ACC112 (cell line): Measurements from ENCODE around the gene USP36.

Experiments
- H2AFZ ChIP-seq: fragments of 200-600 bp; sonication (generic); one replicate; pipeline ENCODE4 v1.6.0; 2017; ENCODE audit warnings: antibody characterized with exemption, low read length; ENCODE audit not compliant: unreplicated experiment
- H3K27ac ChIP-seq: fragments of 200-600 bp; sonication (generic); 2 replicates; pipeline ENCODE4 v1.5.1; 2014; ENCODE audit warnings: low read depth, mild to moderate bottlenecking, antibody characterized with exemption, low read length, moderate library complexity
- H3K27me3 ChIP-seq: fragments of 200-600 bp; sonication (generic); 2 replicates; pipeline ENCODE4 v1.6.1; 2014; ENCODE audit warnings: mild to moderate bottlenecking, antibody characterized with exemption, low read length, moderate library complexity, mixed read lengths; ENCODE audit not compliant: insufficient read depth
- H3K36me3 ChIP-seq: fragments of 200-600 bp; sonication (generic); 2 replicates; pipeline ENCODE4 v1.6.1; 2016; ENCODE audit warnings: mild to moderate bottlenecking, antibody characterized with exemption, low read length, moderate library complexity, mixed read lengths; ENCODE audit not compliant: insufficient read depth
- H3K4me1 ChIP-seq: fragments of 200-600 bp; sonication (generic); one replicate; pipeline ENCODE4 v1.6.1; 2016; ENCODE audit warnings: low read length, mixed read lengths; ENCODE audit not compliant: insufficient read depth, unreplicated experiment, control insufficient read depth
- H3K4me3 ChIP-seq: fragments of 200-600 bp; sonication (generic); 2 replicates; pipeline ENCODE4 v1.5.1; 2014; ENCODE audit warnings: mild to moderate bottlenecking, low read depth, low read length
- H3K79me2 ChIP-seq: fragments of 200-600 bp; sonication (generic); one replicate; pipeline ENCODE4 v1.6.0; 2016; ENCODE audit warnings: low read length; ENCODE audit not compliant: control insufficient read depth, unreplicated experiment, insufficient read depth

USP36 gene

GRCh38 chr17:78823282-78824046, 17.1 kb downstream of the USP36 start:
- Histone ChIP-seq H3K4me1 (peaks cover 12% of the 10 kb centered on the region), H3K36me3 (peaks cover 30% of the 10 kb centered on the region; the same call in 1 of the 2 replicates), H3K79me2 (peaks cover 16% of the 10 kb centered on the region), H3K4me3 (no peak overlapping the region), H2AFZ (no peak overlapping the region), H3K27ac (no peak overlapping the region; the same call in 1 of the 2 replicates), H3K27me3 (no peaks in the 10 kb centered on the region)

GRCh38 chr17:78822552-78822951, 18.1 kb downstream of the USP36 start:
- H3K27me3 ChIP-seq = no peaks in the 10 kb centered on the region
- peaks cover 12% of the 10 kb centered on the region for H3K4me1 ChIP-seq
- peaks cover 11% of the 10 kb centered on the region for H3K79me2 ChIP-seq
- peaks cover 22% of the 10 kb centered on the region; the same call in 1 of the 2 replicates for H3K36me3 ChIP-seq
- H3K4me3 ChIP-seq = no peak overlapping the region
- H3K27ac ChIP-seq = peak overlapping the region; percentile 26; the same call in 1 of the 2 replicates
- no peak overlapping the region for H2AFZ ChIP-seq

- H3K27me3 ChIP-seq = no peaks in the 10 kb centered on the region
- no peak overlapping the region for H3K4me3 ChIP-seq
- H2AFZ ChIP-seq = no peak overlapping the region
- H3K36me3 ChIP-seq = peaks cover 26% of the 10 kb centered on the region; the same call in 1 of the 2 replicates
- peaks cover 12% of the 10 kb centered on the region for H3K4me1 ChIP-seq
- peak overlapping the region; percentile 26; the same call in 1 of the 2 replicates for H3K27ac ChIP-seq
- peaks cover 11% of the 10 kb centered on the region for H3K79me2 ChIP-seq
Observed at GRCh38 chr17:78821961-78822360, 18.7 kb downstream of the USP36 start.

- H3K36me3 ChIP-seq = peaks cover 29% of the 10 kb centered on the region
- no peaks in the 10 kb centered on the region for H3K27me3 ChIP-seq
- peaks cover 7% of the 10 kb centered on the region for H3K79me2 ChIP-seq
- no peak overlapping the region for H3K27ac ChIP-seq
- H3K4me3 ChIP-seq = no peak overlapping the region
- no peak overlapping the region for H2AFZ ChIP-seq
- H3K4me1 ChIP-seq = peaks cover 12% of the 10 kb centered on the region
Observed at GRCh38 chr17:78820841-78821240, 19.8 kb downstream of the USP36 start.

- H3K79me2 ChIP-seq = peaks cover 7% of the 10 kb centered on the region
- no peak overlapping the region for H3K27ac ChIP-seq
- no peaks in the 10 kb centered on the region for H3K27me3 ChIP-seq
- H3K4me3 ChIP-seq = no peak overlapping the region
- H3K36me3 ChIP-seq = peaks cover 33% of the 10 kb centered on the region
- H3K4me1 ChIP-seq = peaks cover 12% of the 10 kb centered on the region
- H2AFZ ChIP-seq = no peak overlapping the region
Observed at GRCh38 chr17:78819806-78820792, 20.5 kb downstream of the USP36 start.

- H2AFZ ChIP-seq = no peak overlapping the region
- H3K27me3 ChIP-seq = no peaks in the 10 kb centered on the region
- H3K79me2 ChIP-seq = peaks cover under 1% of the 10 kb centered on the region
- H3K27ac ChIP-seq = no peak overlapping the region
- H3K4me3 ChIP-seq = no peak overlapping the region
- H3K4me1 ChIP-seq = peaks cover 12% of the 10 kb centered on the region
- H3K36me3 ChIP-seq = peaks cover 27% of the 10 kb centered on the region
Observed at GRCh38 chr17:78819402-78819801, 21.2 kb downstream of the USP36 start.

GRCh38 chr17:78818932-78819331, 21.7 kb downstream of the USP36 start:
- Histone ChIP-seq H2AFZ (no peak overlapping the region), H3K36me3 (peaks cover 31% of the 10 kb centered on the region), H3K27ac (no peak overlapping the region), H3K27me3 (no peaks in the 10 kb centered on the region), H3K4me1 (peaks cover 12% of the 10 kb centered on the region), H3K4me3 (no peak overlapping the region), H3K79me2 (no peaks in the 10 kb centered on the region)

GRCh38 chr17:78818152-78818846, 22.3 kb downstream of the USP36 start:
- H3K4me1 ChIP-seq = peaks cover 10% of the 10 kb centered on the region
- no peaks in the 10 kb centered on the region for H3K27me3 ChIP-seq
- H3K27ac ChIP-seq = no peak overlapping the region
- no peaks in the 10 kb centered on the region for H3K79me2 ChIP-seq
- peaks cover 33% of the 10 kb centered on the region for H3K36me3 ChIP-seq
- no peak overlapping the region for H3K4me3 ChIP-seq
- no peak overlapping the region for H2AFZ ChIP-seq

- Histone ChIP-seq H3K27me3 (no peaks in the 10 kb centered on the region), H3K36me3 (peaks cover 33% of the 10 kb centered on the region), H2AFZ (no peak overlapping the region), H3K79me2 (no peaks in the 10 kb centered on the region), H3K27ac (no peak overlapping the region), H3K4me1 (no peaks in the 10 kb centered on the region), H3K4me3 (no peak overlapping the region)
Observed at GRCh38 chr17:78817123-78817522, 23.5 kb downstream of the USP36 start.

GRCh38 chr17:78815696-78816095, 24.9 kb downstream of the USP36 start:
- Histone ChIP-seq H3K27ac (no peak overlapping the region), H3K4me1 (no peaks in the 10 kb centered on the region), H3K36me3 (peaks cover 34% of the 10 kb centered on the region), H3K27me3 (no peaks in the 10 kb centered on the region), H3K79me2 (no peaks in the 10 kb centered on the region), H2AFZ (no peak overlapping the region), H3K4me3 (no peak overlapping the region)
